GM13977 (cell line): ENCODE data around the gene SMAD2.

Experiments used
- DNase-seq: peaks from one replicate; pipeline ENCODE4 v3.0.0; 2012; ENCODE audit warnings: low spot score
- CTCF ChIP-seq: IDR thresholded peaks from 2 replicates; pipeline ENCODE4 v1.5.1; 2012; ENCODE audit warnings: mild to moderate bottlenecking, control low read depth; ENCODE audit not compliant: insufficient read depth; ENCODE audit errors: extremely low read depth, missing control alignments
- in situ Hi-C: fragments of 300-500 bp; cut with MboI; formaldehyde crosslinking; loops from one replicate; pipeline ENCODE4 v1.12.0; 2022; ENCODE audit warnings: low sequenced_read_pairs, low pct_unique_long_range_greater_than_20kb, mixed read lengths, inconsistent platforms; ENCODE audit not compliant: unreplicated experiment

SMAD2 gene

DNA sequence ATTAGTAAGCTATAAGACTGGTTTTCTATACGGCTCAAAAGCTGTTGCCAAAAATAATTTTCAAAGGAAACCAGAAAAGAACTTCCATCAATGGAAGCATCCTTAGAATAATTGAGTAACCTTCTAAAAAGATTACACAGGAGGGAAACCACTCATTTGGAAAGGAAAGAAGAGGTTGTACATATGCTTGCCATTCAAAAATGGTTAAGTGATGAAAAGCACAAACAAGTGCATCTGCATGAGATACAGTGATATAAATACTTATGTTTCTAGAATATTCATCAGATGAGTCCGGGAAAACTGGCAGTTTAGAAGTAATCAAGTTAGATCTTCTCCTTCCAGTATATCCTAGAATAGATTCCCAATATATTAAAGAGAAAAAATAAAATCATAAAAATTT is 20.1 kb upstream of the SMAD2 start:
- TF ChIP-seq CTCF, result no peak
- in situ Hi-C loops, result no loop called here
- no peak for DNase-seq

DNA sequence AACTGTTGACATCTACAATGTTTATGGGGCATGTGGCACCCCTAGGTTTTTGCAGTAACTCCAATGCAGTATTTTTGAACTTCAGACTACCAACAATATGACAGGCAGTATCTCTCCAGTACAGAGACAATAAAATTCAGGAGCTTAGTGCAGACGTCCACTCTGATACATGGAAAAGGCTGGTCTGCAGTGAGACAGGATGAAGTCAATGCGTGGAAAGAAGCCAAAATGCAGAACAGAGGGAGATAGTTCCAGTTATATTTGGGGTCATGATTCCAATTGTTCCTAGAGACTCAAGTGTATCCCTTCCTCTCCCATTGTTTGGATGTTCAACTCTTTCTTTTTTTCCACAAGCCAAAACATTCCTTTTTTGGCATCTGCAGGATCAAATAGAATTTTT is 18.7 kb upstream of the SMAD2 start:
- DNase-seq, result no peak
- in situ Hi-C loops, result no loop called here
- no peak for TF ChIP-seq CTCF

DNA sequence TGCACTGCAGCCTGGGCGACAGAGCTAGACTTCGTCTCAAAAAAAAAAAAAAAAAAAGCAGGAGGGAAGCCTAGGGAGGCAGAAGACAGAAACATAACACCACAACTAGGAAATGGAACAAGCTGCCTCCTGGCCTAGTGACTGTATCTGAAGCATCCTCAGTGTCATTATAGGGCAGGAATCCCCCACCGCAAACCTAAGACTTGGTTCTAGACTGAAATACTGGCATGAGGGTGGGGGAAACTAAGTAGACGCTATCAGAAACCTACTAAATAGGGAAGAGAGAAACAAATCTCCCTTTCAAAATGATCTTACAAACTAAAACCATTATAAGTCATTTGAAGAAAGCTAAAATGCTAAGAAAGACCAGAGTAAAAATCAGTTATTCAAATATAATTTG is 16.4 kb upstream of the SMAD2 start:
- TF ChIP-seq CTCF, result no peak
- no peak for DNase-seq
- in situ Hi-C loops, result no loop called here

- TF ChIP-seq CTCF, result no peak
- DNase-seq, result no peak
- in situ Hi-C loops, result no loop called here
These were observed 14.8 kb upstream of the SMAD2 start for GRCh38 chr18:47944972-47945852.

DNA sequence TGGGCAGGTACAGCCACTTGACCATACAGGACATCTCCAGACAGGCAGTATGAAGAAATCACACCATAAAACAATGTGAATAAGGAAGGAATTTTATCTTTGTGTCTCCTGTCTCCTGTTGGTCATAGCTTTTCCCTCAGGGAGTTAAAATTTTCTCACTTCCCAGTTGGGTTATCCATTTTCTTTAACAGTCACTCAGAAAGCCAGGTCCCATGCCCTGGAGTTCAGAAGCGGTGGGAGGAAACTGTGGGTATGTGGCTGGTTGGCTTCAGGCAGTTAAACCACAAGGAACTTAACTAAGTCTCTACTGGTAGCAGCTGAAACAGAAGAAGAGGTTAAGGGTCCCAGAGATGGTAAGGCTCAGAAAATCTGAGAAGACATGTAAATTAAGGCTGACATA is 6.5 kb upstream of the SMAD2 start:
- in situ Hi-C loops, result no loop called here
- no peak for TF ChIP-seq CTCF

DNA sequence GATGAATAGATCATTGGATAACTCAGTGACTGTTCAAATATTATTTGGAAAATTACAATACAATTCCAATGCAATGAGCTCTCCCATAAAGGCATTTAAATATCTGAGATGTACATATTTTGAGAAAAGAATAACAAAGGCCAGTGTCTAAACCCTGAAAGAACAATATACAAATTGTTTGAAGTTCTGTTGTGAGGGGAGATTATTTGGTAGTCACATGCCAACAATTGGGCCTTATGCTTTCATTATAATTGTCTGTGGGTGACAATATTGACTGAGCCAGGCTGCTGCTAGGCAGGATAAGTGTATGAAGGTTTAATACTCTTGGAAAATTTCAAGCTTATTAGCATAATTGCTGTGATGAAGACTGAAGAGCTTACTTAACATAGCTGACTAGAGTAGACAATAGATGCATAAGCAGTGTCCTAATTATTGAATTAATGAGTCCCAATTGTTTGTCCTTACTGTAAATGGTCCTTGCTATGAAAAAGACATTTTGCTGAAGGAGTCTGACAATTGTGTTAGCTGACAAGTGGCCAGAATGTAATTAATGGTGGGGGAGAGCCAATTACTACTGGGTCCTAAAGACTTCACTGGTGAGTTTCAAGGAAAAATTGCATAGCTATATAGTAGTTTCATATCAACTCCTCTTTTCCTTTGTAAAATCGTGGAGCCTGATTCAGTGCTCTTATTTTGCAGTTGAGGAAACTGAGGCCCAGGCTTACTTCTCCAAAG is 5.0 kb upstream of the SMAD2 start:
- in situ Hi-C loops, result no loop called here
- DNase-seq, result no peak
- TF ChIP-seq CTCF, result no peak

More for the DNA sequence above, 6.5 kb upstream of the SMAD2 start:
- DNase-seq, result no peak
